Measurements from ENCODE around the gene ONECUT2. TPM values are rescaled to one million over a fixed set of nuclear protein-coding genes. Genes with fewer than 3 reads are reported as not detected.
"Not testable (repeated sequence)": the region's sequence is repeated elsewhere in the genome, so short reads cannot be mapped to it uniquely, and the experiment has no call there.

ONECUT2 gene
- total RNA-seq (ENCODE audit: insufficient read depth, low replicate concordance) = 2.6 TPM

GRCh38 chr18:57434536-57435494 is at the start of gene ONECUT2:
ONECUT2 (plus strand) TSS chr18:57435374; CDS start chr18:57435717, 343 bp downstream.
- DNase-seq (ENCODE audit: low spot score) = peak; percentile 86

GRCh38 chr18:57389271-57389670 is 45.9 kb upstream of the ONECUT2 start:
- DNase-seq (ENCODE audit: low spot score) = no peak

- no peak for DNase-seq (ENCODE audit: low spot score)
Observed at GRCh38 chr18:57390044-57390443, 45.1 kb upstream of the ONECUT2 start.

- not testable (repeated sequence) for DNase-seq (ENCODE audit: low spot score)
Observed at GRCh38 chr18:57394749-57395148, 40.4 kb upstream of the ONECUT2 start.

GRCh38 chr18:57396831-57397230 is 38.3 kb upstream of the ONECUT2 start:
- not testable (repeated sequence) for DNase-seq (ENCODE audit: low spot score)

GRCh38 chr18:57397440-57398132 is 37.6 kb upstream of the ONECUT2 start:
- DNase-seq (ENCODE audit: low spot score) = no peak

GRCh38 chr18:57404345-57404744 is 30.8 kb upstream of the ONECUT2 start:
- DNase-seq (ENCODE audit: low spot score) = no peak

- no peak for DNase-seq (ENCODE audit: low spot score)
Observed at GRCh38 chr18:57409650-57410049, 25.5 kb upstream of the ONECUT2 start.

- no peak for DNase-seq (ENCODE audit: low spot score)
Observed at GRCh38 chr18:57410749-57411148, 24.4 kb upstream of the ONECUT2 start.

GRCh38 chr18:57416542-57416941 is 18.6 kb upstream of the ONECUT2 start:
- no peak for DNase-seq (ENCODE audit: low spot score)

GRCh38 chr18:57422313-57422872 is 12.8 kb upstream of the ONECUT2 start:
- DNase-seq (ENCODE audit: low spot score) = no peak

- no peak for DNase-seq (ENCODE audit: low spot score)
Observed at GRCh38 chr18:57423821-57424220, 11.4 kb upstream of the ONECUT2 start.

GRCh38 chr18:57425096-57425495 is 10.1 kb upstream of the ONECUT2 start:
- no peak for DNase-seq (ENCODE audit: low spot score)

- no peak for DNase-seq (ENCODE audit: low spot score)
Observed at GRCh38 chr18:57426187-57426586, 9.0 kb upstream of the ONECUT2 start.

GRCh38 chr18:57427429-57428201 is 7.6 kb upstream of the ONECUT2 start:
- no peak for DNase-seq (ENCODE audit: low spot score)

GRCh38 chr18:57428221-57429150 is 6.7 kb upstream of the ONECUT2 start:
- DNase-seq (ENCODE audit: low spot score) = no peak

GRCh38 chr18:57429167-57430078 is 5.8 kb upstream of the ONECUT2 start:
- DNase-seq (ENCODE audit: low spot score) = no peak

- no peak for DNase-seq (ENCODE audit: low spot score)
Observed at GRCh38 chr18:57430079-57431001, 4.8 kb upstream of the ONECUT2 start.
